Mesendoderm (in vitro differentiated cells): Measurements from ENCODE around the gene SLC35F3.

Experiments used
- DNase-seq: peaks from one replicate; pipeline ENCODE4 v3.0.0; 2013
- H2AK5ac ChIP-seq: 2 replicates; pipeline ENCODE4 v1.6.1; 2013; ENCODE audit warnings: low read length, inconsistent platforms
- H2BK120ac ChIP-seq: 2 replicates; pipeline ENCODE4 v1.6.1; 2013; ENCODE audit warnings: low read depth, mild to moderate bottlenecking, low read length, moderate library complexity, mixed read lengths
- H2BK15ac ChIP-seq: replicated peaks from 2 replicates; pipeline ENCODE4 v1.6.1; 2013; ENCODE audit warnings: low read depth, mild to moderate bottlenecking, moderate library complexity
- H2BK5ac ChIP-seq: 2 replicates; pipeline ENCODE4 v1.6.1; 2013; ENCODE audit warnings: low read length, inconsistent platforms
- H3K18ac ChIP-seq: 2 replicates; pipeline ENCODE4 v1.6.1; 2013; ENCODE audit warnings: mild to moderate bottlenecking, low read length, mixed read lengths
- H3K23ac ChIP-seq: one replicate; pipeline ENCODE4 v1.6.1; 2013; ENCODE audit warnings: low read length
- H3K27ac ChIP-seq: 2 replicates; pipeline ENCODE4 v1.5.1; 2013; ENCODE audit warnings: low read depth, mild to moderate bottlenecking, inconsistent platforms, low read length, moderate library complexity
- H3K27me3 ChIP-seq: 2 replicates; pipeline ENCODE4 v1.6.1; 2013; ENCODE audit warnings: low read length, control low read depth, mild to moderate bottlenecking, inconsistent platforms; ENCODE audit not compliant: insufficient read depth, poor library complexity
- H3K36me3 ChIP-seq: 2 replicates; pipeline ENCODE4 v1.6.1; 2013; ENCODE audit warnings: low read length, inconsistent platforms; ENCODE audit not compliant: control insufficient read depth, insufficient read depth
- H3K4ac ChIP-seq: one replicate; pipeline ENCODE4 v1.6.1; 2013; ENCODE audit warnings: low read depth, mild to moderate bottlenecking, low read length, moderate library complexity
- H3K4me1 ChIP-seq: 2 replicates; pipeline ENCODE4 v1.6.1; 2013; ENCODE audit warnings: low read depth, low read length, inconsistent platforms; ENCODE audit not compliant: control insufficient read depth
- H3K4me2 ChIP-seq: 2 replicates; pipeline ENCODE4 v1.6.1; 2013; ENCODE audit warnings: low read length
- H3K4me3 ChIP-seq: 2 replicates; pipeline ENCODE4 v1.5.1; 2013; ENCODE audit warnings: mild to moderate bottlenecking, low read length
- H3K56ac ChIP-seq: one replicate; pipeline ENCODE4 v1.6.1; 2013; ENCODE audit warnings: low read length
- H3K79me1 ChIP-seq: 2 replicates; pipeline ENCODE4 v1.6.1; 2013; ENCODE audit warnings: low read length, inconsistent platforms
- H3K79me2 ChIP-seq: 2 replicates; pipeline ENCODE4 v1.6.1; 2013; ENCODE audit warnings: mild to moderate bottlenecking, low read length; ENCODE audit not compliant: control insufficient read depth, insufficient read depth
- H3K9ac ChIP-seq: 2 replicates; pipeline ENCODE4 v1.6.1; 2013; ENCODE audit warnings: low read length, inconsistent platforms
- H4K5ac ChIP-seq: one replicate; pipeline ENCODE4 v1.6.1; 2013; ENCODE audit warnings: low read length
- H4K8ac ChIP-seq: one replicate; pipeline ENCODE4 v1.6.1; 2013; ENCODE audit warnings: low read depth, mild to moderate bottlenecking, control low read depth, low read length, moderate library complexity
- WGBS: extraction: QIAGEN DNeasy Blood & Tissue Kit; methylation state at CpG from one replicate; pipeline ENCODE4 v1.1.7; 2013; ENCODE audit warnings: low lambda C conversion rate, missing lambda C conversion rate; ENCODE audit not compliant: insufficient coverage; ENCODE audit errors: extremely low coverage; 5-methylcytosine and 5-hydroxymethylcytosine counted together

SLC35F3 gene

GRCh38 chr1:234276151-234276788 is 371.8 kb downstream of the SLC35F3 start:
- Histone ChIP-seq H2BK15ac (no peak overlapping the region), H2BK5ac (no peak overlapping the region), H3K27ac (no peak overlapping the region), H3K23ac (no peak overlapping the region), H4K5ac (no peak overlapping the region), H3K4ac (no peak overlapping the region), H4K8ac (no peak overlapping the region), H3K79me2 (no peaks in the 10 kb centered on the region), H3K4me3 (no peak overlapping the region), H3K79me1 (no peaks in the 10 kb centered on the region), H3K27me3 (no peaks in the 10 kb centered on the region), H3K9ac (no peak overlapping the region), H3K4me1 (peaks cover 16% of the 10 kb centered on the region), H3K4me2 (no peak overlapping the region), H3K56ac (no peak overlapping the region), H3K36me3 (no peaks in the 10 kb centered on the region), H3K18ac (no peak overlapping the region), H2BK120ac (no peak overlapping the region), H2AK5ac (no peak overlapping the region)
- DNase-seq: no peak
- WGBS: no CpG with 5 or more reads among the region's 7 CpGs

GRCh38 chr1:234277161-234277868 is 372.8 kb downstream of the SLC35F3 start:
- no peak overlapping the region for H4K5ac ChIP-seq
- H3K4me2 ChIP-seq: no peak overlapping the region
- no peak overlapping the region for H3K18ac ChIP-seq
- H3K4me1 ChIP-seq: peaks cover 18% of the 10 kb centered on the region
- H3K9ac ChIP-seq: no peak overlapping the region
- H3K23ac ChIP-seq: no peak overlapping the region
- no CpG with 5 or more reads among the region's 8 CpGs for WGBS
- H3K4ac ChIP-seq: no peak overlapping the region
- no peak overlapping the region for H3K4me3 ChIP-seq
- H3K27ac ChIP-seq: no peak overlapping the region
- no peak overlapping the region for H4K8ac ChIP-seq
- peak overlapping the region; percentile 18 for H2BK5ac ChIP-seq
- H2BK120ac ChIP-seq: no peak overlapping the region
- H3K27me3 ChIP-seq: no peaks in the 10 kb centered on the region
- H2BK15ac ChIP-seq: no peak overlapping the region
- H3K56ac ChIP-seq: no peak overlapping the region
- H2AK5ac ChIP-seq: peak overlapping the region; percentile 47
- H3K79me1 ChIP-seq: no peaks in the 10 kb centered on the region
- no peaks in the 10 kb centered on the region for H3K36me3 ChIP-seq
- DNase-seq: no peak
- H3K79me2 ChIP-seq: no peaks in the 10 kb centered on the region

DNA sequence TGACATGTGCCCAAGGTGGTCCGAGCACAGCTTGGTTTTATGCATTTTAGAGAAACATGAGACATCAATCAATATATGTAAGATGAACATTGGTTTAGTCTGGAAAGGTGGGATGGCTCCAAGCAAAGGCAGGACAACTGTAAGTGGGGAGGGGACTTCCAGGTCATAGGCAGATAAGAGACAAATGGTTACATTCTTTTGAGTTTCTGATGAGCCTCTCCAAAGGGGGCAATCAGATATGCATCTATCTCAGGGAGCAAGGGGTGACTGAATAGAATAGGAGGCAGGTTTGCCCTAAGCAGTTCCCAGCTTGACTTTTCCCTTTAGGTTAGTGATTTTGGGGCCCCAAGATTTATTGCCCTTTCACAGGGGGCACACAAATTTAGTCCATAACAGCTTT is 374.5 kb downstream of the SLC35F3 start:
- H4K8ac ChIP-seq: no peak overlapping the region
- peak overlapping the region; percentile 75 for H3K56ac ChIP-seq
- H3K4me1 ChIP-seq: peaks cover 19% of the 10 kb centered on the region
- no peaks in the 10 kb centered on the region for H3K79me2 ChIP-seq
- H4K5ac ChIP-seq: no peak overlapping the region
- H3K36me3 ChIP-seq: no peaks in the 10 kb centered on the region
- H2BK15ac ChIP-seq: no peak overlapping the region
- H3K4me2 ChIP-seq: no peak overlapping the region
- no peak overlapping the region for H3K4me3 ChIP-seq
- no peak overlapping the region for H3K9ac ChIP-seq
- H2BK5ac ChIP-seq: peak overlapping the region; percentile 98
- H3K18ac ChIP-seq: peak overlapping the region; percentile 54
- H2AK5ac ChIP-seq: no peak overlapping the region
- WGBS: no CpG with 5 or more reads among the region's 1 CpG
- no peak overlapping the region for H3K23ac ChIP-seq
- DNase-seq: peak; percentile 91
- H2BK120ac ChIP-seq: peak overlapping the region; percentile 19
- H3K27me3 ChIP-seq: no peaks in the 10 kb centered on the region
- H3K27ac ChIP-seq: peak overlapping the region; percentile 71
- peak overlapping the region; percentile 20 for H3K4ac ChIP-seq
- H3K79me1 ChIP-seq: no peaks in the 10 kb centered on the region

DNA sequence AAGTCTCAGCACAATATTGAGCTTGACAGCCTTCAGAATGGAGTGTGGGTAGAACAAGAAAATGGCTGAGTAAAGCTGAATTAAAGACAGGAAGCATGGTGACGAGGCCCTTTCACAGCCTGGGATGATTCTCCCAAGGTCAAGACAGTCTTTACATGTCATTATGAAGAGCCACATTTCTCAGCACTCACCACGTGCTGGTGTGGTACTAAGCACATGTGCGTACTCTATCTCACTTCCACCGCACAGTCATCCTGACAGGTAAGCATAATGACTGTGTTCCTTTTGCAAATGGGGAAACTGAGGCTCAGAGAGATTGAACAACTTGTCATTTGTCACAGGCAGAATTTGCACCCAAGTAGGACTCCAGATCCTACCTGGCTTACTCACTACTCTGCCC is 376.0 kb downstream of the SLC35F3 start:
- Histone ChIP-seq H3K36me3 (no peaks in the 10 kb centered on the region), H2BK120ac (no peak overlapping the region), H3K56ac (peak overlapping the region; percentile 34), H3K23ac (no peak overlapping the region), H3K18ac (no peak overlapping the region), H2AK5ac (peak overlapping the region; percentile 28), H3K4ac (no peak overlapping the region), H2BK5ac (peak overlapping the region; percentile 4), H3K4me2 (no peak overlapping the region), H3K79me1 (no peaks in the 10 kb centered on the region), H3K27me3 (no peaks in the 10 kb centered on the region), H3K4me3 (no peak overlapping the region), H3K9ac (no peak overlapping the region), H2BK15ac (no peak overlapping the region), H4K5ac (peak overlapping the region; percentile 35), H3K4me1 (peaks cover 19% of the 10 kb centered on the region), H3K79me2 (no peaks in the 10 kb centered on the region), H3K27ac (no peak overlapping the region), H4K8ac (no peak overlapping the region)
- DNase-seq: no peak
- no CpG with 5 or more reads among the region's 4 CpGs for WGBS

DNA sequence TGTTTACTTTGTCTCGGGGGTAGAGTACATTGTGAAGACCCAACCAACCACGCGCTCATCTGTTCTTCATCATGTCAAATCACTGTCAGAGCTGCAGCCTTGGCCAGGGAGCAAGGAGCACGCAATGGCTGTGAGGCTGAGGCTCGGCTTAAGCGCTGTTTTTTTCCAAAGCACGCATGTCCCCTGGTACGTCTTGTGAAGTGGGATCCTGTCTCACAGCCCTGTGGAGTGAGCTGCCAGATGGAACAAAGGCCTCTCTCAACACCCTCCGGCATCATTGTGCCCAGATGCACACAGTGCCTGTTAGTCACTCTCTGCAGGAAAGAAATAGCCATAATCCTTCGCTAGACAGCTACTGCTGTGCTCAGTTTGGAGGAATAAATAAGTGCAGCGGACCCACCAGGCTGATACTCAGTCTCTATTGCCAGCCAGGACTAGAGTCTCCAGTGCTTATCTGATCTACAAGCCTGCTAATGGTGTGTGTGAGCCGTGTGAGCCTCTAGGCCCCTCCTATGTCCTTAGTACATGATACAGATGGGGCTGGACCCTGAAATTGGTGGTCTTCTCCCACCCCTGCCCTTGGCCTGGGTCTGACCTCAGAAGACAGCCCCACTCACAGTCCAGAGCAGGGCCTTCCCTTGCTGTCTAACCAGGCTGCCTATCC is 377.5 kb downstream of the SLC35F3 start:
- no peak overlapping the region for H3K4me2 ChIP-seq
- peak overlapping the region; percentile 95 for H2BK5ac ChIP-seq
- H3K79me2 ChIP-seq: no peaks in the 10 kb centered on the region
- no peak overlapping the region for H4K8ac ChIP-seq
- H3K79me1 ChIP-seq: no peaks in the 10 kb centered on the region
- peaks cover 19% of the 10 kb centered on the region for H3K4me1 ChIP-seq
- peak overlapping the region; percentile 3 for H2BK120ac ChIP-seq
- H3K4ac ChIP-seq: no peak overlapping the region
- no peak overlapping the region for H3K9ac ChIP-seq
- no peak overlapping the region for H2AK5ac ChIP-seq
- no peak overlapping the region for H2BK15ac ChIP-seq
- no peak overlapping the region for H3K18ac ChIP-seq
- H4K5ac ChIP-seq: no peak overlapping the region
- peak; percentile 90 for DNase-seq
- no peaks in the 10 kb centered on the region for H3K36me3 ChIP-seq
- peak overlapping the region; percentile 71 for H3K27ac ChIP-seq
- no peaks in the 10 kb centered on the region for H3K27me3 ChIP-seq
- no CpG with 5 or more reads among the region's 12 CpGs for WGBS
- H3K56ac ChIP-seq: peak overlapping the region; percentile 75
- H3K23ac ChIP-seq: no peak overlapping the region
- no peak overlapping the region for H3K4me3 ChIP-seq
